ENCODE measurements around the gene SLC38A9.

GRCh38 chr5:55649963-55650362 lies 62.2 kb downstream of the SLC38A9 start:
- TF ChIP-seq CTCF (IDR thresholded peaks at IDR 0.05; ENCODE audit: low read depth, low read length) (no peak), MAX (IDR thresholded peaks at IDR 0.05; ENCODE audit: low read depth, low read length) (no peak)

Measured in NB4 (cell line).